HepG2 (cell line): ENCODE data around the gene HEPACAM. TPM values are rescaled to one million over a fixed set of nuclear protein-coding genes. Genes with fewer than 3 reads are reported as not detected.

Source experiments
- ARID5B ChIP-seq: IDR thresholded peaks from 2 replicates; pipeline ENCODE4 v1.4.0; 2020; ENCODE audit warnings: mild to moderate bottlenecking, missing genetic modification reagents
- ELF3 ChIP-seq: IDR thresholded peaks from 2 replicates; pipeline ENCODE4 v1.6.1; 2016; ENCODE audit warnings: missing genetic modification reagents, missing compliant biosample characterization
- ERF ChIP-seq: IDR thresholded peaks from 2 replicates; pipeline ENCODE4 v1.6.1; 2018; ENCODE audit warnings: missing biosample characterization, missing genetic modification reagents
- ESRRA ChIP-seq: sonication (generic); formaldehyde crosslinking; IDR thresholded peaks from 2 replicates; pipeline ENCODE4 v1.5.1; 2020; ENCODE audit warnings: mild to moderate bottlenecking, low read depth, missing genetic modification reagents
- FOXA3 ChIP-seq: IDR thresholded peaks from 2 replicates; pipeline ENCODE4 v1.6.1; 2016; ENCODE audit warnings: missing genetic modification reagents, missing compliant biosample characterization
- FOXP1 ChIP-seq, 2 experiments: fragments of 450-650 bp in 1 of 2; IDR thresholded peaks; 2 replicates each; pipeline ENCODE4 v1.6.1; 2017 to 2018; ENCODE audit warnings: antibody characterized with exemption in 1 of 2
- SOX6 ChIP-seq, 2 experiments: fragments of 450-650 bp in 1 of 2; sonication (generic) in 1 of 2; formaldehyde crosslinking in 1 of 2; IDR thresholded peaks; 2 replicates each; pipeline versions ENCODE4 v1.4.0 to v1.6.1; 2017 to 2020; ENCODE audit warnings: antibody characterized with exemption in 1 of 2, mild to moderate bottlenecking in 1 of 2, missing genetic modification reagents in 1 of 2
- ZSCAN25 ChIP-seq: sonication (generic); formaldehyde crosslinking; IDR thresholded peaks from 2 replicates; pipeline ENCODE4 v1.8.0; 2022; ENCODE audit warnings: mild to moderate bottlenecking, missing genetic modification reagents
- polyA plus RNA-seq, 8 experiments: library from polyadenylated mRNA; depleted of rRNA in 3 of 8; stranded (reverse) in 7 of 8; unstranded in 1 of 8; fragments of >200 nt; fragmentation: Illumina TruSeq in 4 of 8; extraction: Trizol in 4 of 8; gene quantifications; 2 replicates each; pipeline versions ENCODE4 v1.2.1 to v1.2.3, GENCODE V29; 2011 to 2016; ENCODE audit warnings: low read depth in 4 of 8, missing spikeins in 1 of 8, mixed read lengths in 1 of 8; ENCODE audit not compliant: insufficient read depth in 1 of 8
- total RNA-seq, 5 experiments: library from RNA; depleted of rRNA; stranded (reverse); fragments of >200 nt; fragmentation: Illumina TruSeq; extraction: Trizol; gene quantifications; 2 replicates each; pipeline ENCODE4 v1.2.3, GENCODE V29; 2016; ENCODE audit warnings: low read depth in 1 of 5
- TF ChIP-seq, protein P1 (sequence below): IDR thresholded peaks from 2 replicates; pipeline ENCODE4 v1.6.1; 2016; ENCODE audit warnings: low read depth, control low read depth
- TF ChIP-seq, protein P2 (sequence below): sonication (generic); formaldehyde crosslinking; IDR thresholded peaks from 2 replicates; pipeline ENCODE4 v1.4.0; 2020; ENCODE audit warnings: missing genetic modification reagents, low read depth, mild to moderate bottlenecking, borderline replicate concordance

The HEPACAM gene
- total and polyA plus RNA-seq, 2 of the 13 experiments (the other 11 are each of a cell fraction or from before 2014, with no cell fraction given), result 66.9 to 121 TPM

DNA sequence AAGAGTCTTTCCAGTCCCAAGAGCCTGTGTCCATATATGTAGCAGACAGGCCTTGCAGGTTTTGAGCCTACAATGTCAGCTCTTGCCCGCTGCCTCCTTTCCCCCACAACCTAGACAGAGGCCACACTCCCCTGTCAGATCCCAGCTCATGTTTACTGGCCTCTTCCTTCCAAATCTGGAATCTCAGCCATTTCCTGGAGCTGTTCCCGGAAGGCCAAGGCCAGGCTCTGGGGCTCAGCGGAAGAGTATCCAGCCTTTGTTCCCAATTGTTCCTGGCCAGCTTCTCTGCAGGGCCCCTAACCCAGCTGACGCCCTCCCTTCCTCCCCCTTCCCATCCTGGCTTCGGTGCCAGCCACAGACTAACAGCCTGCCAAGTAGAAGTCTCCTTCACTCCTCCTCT is 37.1 kb downstream of the HEPACAM start (continued):
- TF ChIP-seq SOX6 (IDR thresholded peaks at IDR 0.05), result no peak
- peak; percentile 94 for TF ChIP-seq SOX6 (CRISPR knock-in tag; IDR thresholded peaks at IDR 0.05)
- no peak for TF ChIP-seq FOXP1 (IDR thresholded peaks at IDR 0.05)
- 0 out of 2 replicates have a peak, but pooled peaks have one; percentile 27 for TF ChIP-seq FOXP1 (CRISPR knock-in tag; IDR thresholded peaks at IDR 0.05)
- TF ChIP-seq, protein P1, sequence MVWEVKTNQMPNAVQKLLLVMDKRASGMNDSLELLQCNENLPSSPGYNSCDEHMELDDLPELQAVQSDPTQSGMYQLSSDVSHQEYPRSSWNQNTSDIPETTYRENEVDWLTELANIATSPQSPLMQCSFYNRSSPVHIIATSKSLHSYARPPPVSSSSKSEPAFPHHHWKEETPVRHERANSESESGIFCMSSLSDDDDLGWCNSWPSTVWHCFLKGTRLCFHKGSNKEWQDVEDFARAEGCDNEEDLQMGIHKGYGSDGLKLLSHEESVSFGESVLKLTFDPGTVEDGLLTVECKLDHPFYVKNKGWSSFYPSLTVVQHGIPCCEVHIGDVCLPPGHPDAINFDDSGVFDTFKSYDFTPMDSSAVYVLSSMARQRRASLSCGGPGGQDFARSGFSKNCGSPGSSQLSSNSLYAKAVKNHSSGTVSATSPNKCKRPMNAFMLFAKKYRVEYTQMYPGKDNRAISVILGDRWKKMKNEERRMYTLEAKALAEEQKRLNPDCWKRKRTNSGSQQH, result no peak
- peak; percentile 78 for TF ChIP-seq ZSCAN25 (CRISPR knock-in tag)
- TF ChIP-seq ESRRA (CRISPR knock-in tag), result no peak
- peak; percentile 75 for TF ChIP-seq ARID5B (CRISPR knock-in tag)
- peak; percentile 92 for TF ChIP-seq ELF3
- TF ChIP-seq, protein P2, sequence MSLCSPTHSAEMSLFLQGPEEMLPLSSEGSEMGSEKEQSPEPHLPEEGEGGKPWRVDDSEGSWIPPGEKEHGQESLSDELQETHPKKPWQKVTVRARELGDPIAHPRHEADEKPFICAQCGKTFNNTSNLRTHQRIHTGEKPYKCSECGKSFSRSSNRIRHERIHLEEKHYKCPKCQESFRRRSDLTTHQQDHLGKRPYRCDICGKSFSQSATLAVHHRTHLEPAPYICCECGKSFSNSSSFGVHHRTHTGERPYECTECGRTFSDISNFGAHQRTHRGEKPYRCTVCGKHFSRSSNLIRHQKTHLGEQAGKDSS (CRISPR knock-in tag), result 0 out of 2 replicates have a peak, but pooled peaks have one; percentile 19
- TF ChIP-seq FOXA3 (CRISPR knock-in tag), result peak; percentile 71; the same call in 1 of the 2 replicates
- 0 out of 2 replicates have a peak, but pooled peaks have one; percentile 35 for TF ChIP-seq ERF (CRISPR knock-in tag)
